GM18499 (cell line): ENCODE results near the gene STAT6.
"Not testable (repeated sequence)": the region's sequence is repeated elsewhere in the genome, so short reads cannot be mapped to it uniquely, and the experiment has no call there.

Source experiments
- ATAC-seq: cut with Tn5 transposase; IDR thresholded peaks from one replicate; pipeline ENCODE4 v1.9.1; 2021; ENCODE audit warnings: moderate number of reproducible peaks; ENCODE audit not compliant: insufficient read depth, unreplicated experiment

The STAT6 gene

GRCh38 chr12:57090924-57091637, 20.1 kb downstream of the STAT6 start:
- ATAC-seq: no peak

- no peak for ATAC-seq
These were observed 20.7 kb downstream of the STAT6 start for GRCh38 chr12:57090490-57090889.

- ATAC-seq: no peak
These were observed 21.6 kb downstream of the STAT6 start for GRCh38 chr12:57089271-57090245.

GRCh38 chr12:57088354-57089270, 22.6 kb downstream of the STAT6 start, which contains the start of gene NAB2:
Gene NAB2, plus strand, starts transcription at chr12:57089114. Its CDS starts 158 bp downstream, at chr12:57089272.
- ATAC-seq: peak; percentile 29

- peak; percentile 21 for ATAC-seq
These were observed 23.3 kb downstream of the STAT6 start for GRCh38 chr12:57087691-57088353.

GRCh38 chr12:57087010-57087690, 24.0 kb downstream of the STAT6 start:
- ATAC-seq: no peak

GRCh38 chr12:57086493-57087009, 24.6 kb downstream of the STAT6 start:
- ATAC-seq: no peak

- no peak for ATAC-seq
These were observed 25.1 kb downstream of the STAT6 start for GRCh38 chr12:57085999-57086492.

- ATAC-seq: no peak
These were observed 30.3 kb downstream of the STAT6 start for GRCh38 chr12:57080855-57081254.

GRCh38 chr12:57079821-57080220, 31.3 kb downstream of the STAT6 start:
- ATAC-seq: no peak

- ATAC-seq: peak; percentile 84
These were observed 32.4 kb downstream of the STAT6 start, which contains the start of gene NEMP1 for GRCh38 chr12:57078519-57079404. Gene NEMP1, minus strand, starts transcription at chr12:57078791. Its CDS starts 46 bp downstream, at chr12:57078745.

- not testable (repeated sequence) for ATAC-seq
These were observed 37.4 kb downstream of the STAT6 start for GRCh38 chr12:57073566-57074450.

- ATAC-seq: no peak
These were observed 38.5 kb downstream of the STAT6 start for GRCh38 chr12:57072661-57073060.

GRCh38 chr12:57069523-57069922, 41.6 kb downstream of the STAT6 start:
- no peak for ATAC-seq

GRCh38 chr12:57066245-57066644, 44.9 kb downstream of the STAT6 start:
- no peak for ATAC-seq

- ATAC-seq: no peak
These were observed 47.0 kb downstream of the STAT6 start for GRCh38 chr12:57063991-57064685.
